ENCODE measurements around the gene MFSD8. TPM values are rescaled to one million over a fixed set of nuclear protein-coding genes. Genes with fewer than 3 reads are reported as not detected.

MFSD8 gene
- total RNA-seq, 1 experiment from 2014 or later: 17.6 TPM

DNA sequence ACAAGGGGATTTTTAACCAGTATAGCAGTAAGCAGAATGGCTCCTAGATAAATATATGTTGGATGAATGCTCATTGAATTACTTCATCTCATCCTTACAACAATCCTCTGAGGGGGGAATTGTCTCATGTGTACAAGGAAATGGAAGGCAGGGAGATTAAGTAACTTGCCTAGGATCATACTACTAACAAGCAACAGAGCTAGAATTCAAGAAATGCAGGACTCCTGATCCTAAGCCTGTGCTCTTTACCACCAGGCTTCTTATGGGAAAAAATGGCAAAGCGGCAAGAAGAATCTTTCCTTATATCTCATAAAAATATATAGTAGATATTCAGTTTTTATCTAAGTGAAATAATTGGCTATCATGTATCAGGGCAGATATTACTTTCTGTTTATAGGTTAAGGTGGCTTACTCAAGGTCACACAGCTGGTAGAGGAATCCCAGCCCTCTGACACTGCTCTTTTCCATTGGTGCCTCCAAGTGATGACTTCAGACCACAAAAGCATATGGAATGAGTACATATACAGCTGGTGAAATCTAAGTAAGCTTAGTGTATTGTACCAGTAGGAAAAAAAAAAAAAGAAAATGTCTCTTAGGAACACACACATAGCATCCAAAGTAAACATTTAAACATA lies 2.3 kb upstream of the MFSD8 start:
- Mint-ChIP-seq H3K9me3 (no peaks in the 10 kb centered on the region), H3K4me3 (peak overlapping the region; percentile 12), H3K27ac (no peak overlapping the region), H3K4me1 (peaks cover 22% of the 10 kb centered on the region), H3K27me3 (ENCODE audit: low read depth) (no peaks in the 10 kb centered on the region), H3K36me3 (peaks cover 11% of the 10 kb centered on the region)
- ChIA-PET POLR2A (no interaction called here), CTCF (no interaction called here)
- DNase-seq (ENCODE audit: low spot score): no peak
- TF ChIP-seq, protein P1, sequence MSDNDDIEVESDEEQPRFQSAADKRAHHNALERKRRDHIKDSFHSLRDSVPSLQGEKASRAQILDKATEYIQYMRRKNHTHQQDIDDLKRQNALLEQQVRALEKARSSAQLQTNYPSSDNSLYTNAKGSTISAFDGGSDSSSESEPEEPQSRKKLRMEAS (CRISPR knock-in tag; IDR thresholded peaks at IDR 0.05): no peak
- TF ChIP-seq, protein P2, sequence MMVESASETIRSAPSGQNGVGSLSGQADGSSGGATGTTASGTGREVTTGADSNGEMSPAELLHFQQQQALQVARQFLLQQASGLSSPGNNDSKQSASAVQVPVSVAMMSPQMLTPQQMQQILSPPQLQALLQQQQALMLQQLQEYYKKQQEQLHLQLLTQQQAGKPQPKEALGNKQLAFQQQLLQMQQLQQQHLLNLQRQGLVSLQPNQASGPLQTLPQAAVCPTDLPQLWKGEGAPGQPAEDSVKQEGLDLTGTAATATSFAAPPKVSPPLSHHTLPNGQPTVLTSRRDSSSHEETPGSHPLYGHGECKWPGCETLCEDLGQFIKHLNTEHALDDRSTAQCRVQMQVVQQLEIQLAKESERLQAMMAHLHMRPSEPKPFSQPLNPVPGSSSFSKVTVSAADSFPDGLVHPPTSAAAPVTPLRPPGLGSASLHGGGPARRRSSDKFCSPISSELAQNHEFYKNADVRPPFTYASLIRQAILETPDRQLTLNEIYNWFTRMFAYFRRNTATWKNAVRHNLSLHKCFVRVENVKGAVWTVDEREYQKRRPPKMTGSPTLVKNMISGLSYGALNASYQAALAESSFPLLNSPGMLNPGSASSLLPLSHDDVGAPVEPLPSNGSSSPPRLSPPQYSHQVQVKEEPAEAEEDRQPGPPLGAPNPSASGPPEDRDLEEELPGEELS (CRISPR knock-in tag; IDR thresholded peaks at IDR 0.05): no peak
- TF ChIP-seq, protein P3, sequence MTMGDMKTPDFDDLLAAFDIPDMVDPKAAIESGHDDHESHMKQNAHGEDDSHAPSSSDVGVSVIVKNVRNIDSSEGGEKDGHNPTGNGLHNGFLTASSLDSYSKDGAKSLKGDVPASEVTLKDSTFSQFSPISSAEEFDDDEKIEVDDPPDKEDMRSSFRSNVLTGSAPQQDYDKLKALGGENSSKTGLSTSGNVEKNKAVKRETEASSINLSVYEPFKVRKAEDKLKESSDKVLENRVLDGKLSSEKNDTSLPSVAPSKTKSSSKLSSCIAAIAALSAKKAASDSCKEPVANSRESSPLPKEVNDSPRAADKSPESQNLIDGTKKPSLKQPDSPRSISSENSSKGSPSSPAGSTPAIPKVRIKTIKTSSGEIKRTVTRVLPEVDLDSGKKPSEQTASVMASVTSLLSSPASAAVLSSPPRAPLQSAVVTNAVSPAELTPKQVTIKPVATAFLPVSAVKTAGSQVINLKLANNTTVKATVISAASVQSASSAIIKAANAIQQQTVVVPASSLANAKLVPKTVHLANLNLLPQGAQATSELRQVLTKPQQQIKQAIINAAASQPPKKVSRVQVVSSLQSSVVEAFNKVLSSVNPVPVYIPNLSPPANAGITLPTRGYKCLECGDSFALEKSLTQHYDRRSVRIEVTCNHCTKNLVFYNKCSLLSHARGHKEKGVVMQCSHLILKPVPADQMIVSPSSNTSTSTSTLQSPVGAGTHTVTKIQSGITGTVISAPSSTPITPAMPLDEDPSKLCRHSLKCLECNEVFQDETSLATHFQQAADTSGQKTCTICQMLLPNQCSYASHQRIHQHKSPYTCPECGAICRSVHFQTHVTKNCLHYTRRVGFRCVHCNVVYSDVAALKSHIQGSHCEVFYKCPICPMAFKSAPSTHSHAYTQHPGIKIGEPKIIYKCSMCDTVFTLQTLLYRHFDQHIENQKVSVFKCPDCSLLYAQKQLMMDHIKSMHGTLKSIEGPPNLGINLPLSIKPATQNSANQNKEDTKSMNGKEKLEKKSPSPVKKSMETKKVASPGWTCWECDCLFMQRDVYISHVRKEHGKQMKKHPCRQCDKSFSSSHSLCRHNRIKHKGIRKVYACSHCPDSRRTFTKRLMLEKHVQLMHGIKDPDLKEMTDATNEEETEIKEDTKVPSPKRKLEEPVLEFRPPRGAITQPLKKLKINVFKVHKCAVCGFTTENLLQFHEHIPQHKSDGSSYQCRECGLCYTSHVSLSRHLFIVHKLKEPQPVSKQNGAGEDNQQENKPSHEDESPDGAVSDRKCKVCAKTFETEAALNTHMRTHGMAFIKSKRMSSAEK (CRISPR knock-in tag; IDR thresholded peaks at IDR 0.05; ENCODE audit: borderline replicate concordance): no peak
- no peak for TF ChIP-seq ZBTB21 (CRISPR knock-in tag; IDR thresholded peaks at IDR 0.05; ENCODE audit: borderline replicate concordance)
- ATAC-seq: no peak

DNA sequence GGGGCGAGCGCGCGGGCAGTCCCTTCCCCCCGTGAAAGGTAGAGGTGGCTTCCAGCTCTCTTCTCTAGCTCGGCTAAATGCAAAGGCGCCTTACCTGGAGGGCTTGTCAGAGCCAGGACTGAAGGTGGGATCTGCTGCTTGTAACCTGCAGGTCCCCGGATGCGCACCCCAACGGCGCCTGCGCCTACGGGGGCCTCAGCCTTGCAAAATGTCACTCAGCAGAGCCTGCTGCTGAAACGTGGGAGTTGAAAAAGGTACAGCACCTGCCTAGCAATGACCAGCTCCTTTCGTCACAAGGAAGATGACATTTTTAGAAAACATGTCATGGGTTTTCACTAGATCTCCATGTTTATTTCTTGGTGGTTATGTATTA lies 816 bp upstream of the MFSD8 start:
- H3K4me1 Mint-ChIP-seq: peaks cover 14% of the 10 kb centered on the region
- peaks cover 11% of the 10 kb centered on the region for H3K36me3 Mint-ChIP-seq
- ATAC-seq (peak; percentile 35), DNase-seq (ENCODE audit: low spot score) (peak; percentile 58)
- ChIA-PET CTCF (interaction anchor here (0.5 to 2.6 kb wide), 16 partner anchors 8 to 184 kb away, joined by 3 to 35 read pairs (median 4); partner anchors contain the start of genes HSPA4L, LARP1B and PLK4), POLR2A (interaction anchor here (0.6 to 2.8 kb wide), 10 partner anchors 80 to 184 kb away, joined by 3 to 53 read pairs (median 4); partner anchors contain the start of genes HSPA4L, LARP1B and PLK4)
- TF ChIP-seq RORB (CRISPR knock-in tag; IDR thresholded peaks at IDR 0.05) (no peak), TEAD4 (CRISPR knock-in tag; IDR thresholded peaks at IDR 0.05) (0 out of 2 replicates have a peak, but pooled peaks have one; percentile 20), CREB1 (CRISPR knock-in tag; IDR thresholded peaks at IDR 0.05) (no peak)
- TF ChIP-seq, protein P4, sequence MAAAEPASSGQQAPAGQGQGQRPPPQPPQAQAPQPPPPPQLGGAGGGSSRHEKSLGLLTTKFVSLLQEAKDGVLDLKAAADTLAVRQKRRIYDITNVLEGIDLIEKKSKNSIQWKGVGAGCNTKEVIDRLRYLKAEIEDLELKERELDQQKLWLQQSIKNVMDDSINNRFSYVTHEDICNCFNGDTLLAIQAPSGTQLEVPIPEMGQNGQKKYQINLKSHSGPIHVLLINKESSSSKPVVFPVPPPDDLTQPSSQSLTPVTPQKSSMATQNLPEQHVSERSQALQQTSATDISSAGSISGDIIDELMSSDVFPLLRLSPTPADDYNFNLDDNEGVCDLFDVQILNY (CRISPR knock-in tag; IDR thresholded peaks at IDR 0.05): peak; percentile 24; the same call in 1 of the 2 replicates
- TF ChIP-seq, protein P3 (CRISPR knock-in tag; IDR thresholded peaks at IDR 0.05; ENCODE audit: borderline replicate concordance): no peak
- TF ChIP-seq, protein P5, sequence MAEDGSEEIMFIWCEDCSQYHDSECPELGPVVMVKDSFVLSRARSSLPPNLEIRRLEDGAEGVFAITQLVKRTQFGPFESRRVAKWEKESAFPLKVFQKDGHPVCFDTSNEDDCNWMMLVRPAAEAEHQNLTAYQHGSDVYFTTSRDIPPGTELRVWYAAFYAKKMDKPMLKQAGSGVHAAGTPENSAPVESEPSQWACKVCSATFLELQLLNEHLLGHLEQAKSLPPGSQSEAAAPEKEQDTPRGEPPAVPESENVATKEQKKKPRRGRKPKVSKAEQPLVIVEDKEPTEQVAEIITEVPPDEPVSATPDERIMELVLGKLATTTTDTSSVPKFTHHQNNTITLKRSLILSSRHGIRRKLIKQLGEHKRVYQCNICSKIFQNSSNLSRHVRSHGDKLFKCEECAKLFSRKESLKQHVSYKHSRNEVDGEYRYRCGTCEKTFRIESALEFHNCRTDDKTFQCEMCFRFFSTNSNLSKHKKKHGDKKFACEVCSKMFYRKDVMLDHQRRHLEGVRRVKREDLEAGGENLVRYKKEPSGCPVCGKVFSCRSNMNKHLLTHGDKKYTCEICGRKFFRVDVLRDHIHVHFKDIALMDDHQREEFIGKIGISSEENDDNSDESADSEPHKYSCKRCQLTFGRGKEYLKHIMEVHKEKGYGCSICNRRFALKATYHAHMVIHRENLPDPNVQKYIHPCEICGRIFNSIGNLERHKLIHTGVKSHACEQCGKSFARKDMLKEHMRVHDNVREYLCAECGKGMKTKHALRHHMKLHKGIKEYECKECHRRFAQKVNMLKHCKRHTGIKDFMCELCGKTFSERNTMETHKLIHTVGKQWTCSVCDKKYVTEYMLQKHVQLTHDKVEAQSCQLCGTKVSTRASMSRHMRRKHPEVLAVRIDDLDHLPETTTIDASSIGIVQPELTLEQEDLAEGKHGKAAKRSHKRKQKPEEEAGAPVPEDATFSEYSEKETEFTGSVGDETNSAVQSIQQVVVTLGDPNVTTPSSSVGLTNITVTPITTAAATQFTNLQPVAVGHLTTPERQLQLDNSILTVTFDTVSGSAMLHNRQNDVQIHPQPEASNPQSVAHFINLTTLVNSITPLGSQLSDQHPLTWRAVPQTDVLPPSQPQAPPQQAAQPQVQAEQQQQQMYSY (CRISPR knock-in tag; IDR thresholded peaks at IDR 0.05): no peak
- TF ChIP-seq, protein P6, sequence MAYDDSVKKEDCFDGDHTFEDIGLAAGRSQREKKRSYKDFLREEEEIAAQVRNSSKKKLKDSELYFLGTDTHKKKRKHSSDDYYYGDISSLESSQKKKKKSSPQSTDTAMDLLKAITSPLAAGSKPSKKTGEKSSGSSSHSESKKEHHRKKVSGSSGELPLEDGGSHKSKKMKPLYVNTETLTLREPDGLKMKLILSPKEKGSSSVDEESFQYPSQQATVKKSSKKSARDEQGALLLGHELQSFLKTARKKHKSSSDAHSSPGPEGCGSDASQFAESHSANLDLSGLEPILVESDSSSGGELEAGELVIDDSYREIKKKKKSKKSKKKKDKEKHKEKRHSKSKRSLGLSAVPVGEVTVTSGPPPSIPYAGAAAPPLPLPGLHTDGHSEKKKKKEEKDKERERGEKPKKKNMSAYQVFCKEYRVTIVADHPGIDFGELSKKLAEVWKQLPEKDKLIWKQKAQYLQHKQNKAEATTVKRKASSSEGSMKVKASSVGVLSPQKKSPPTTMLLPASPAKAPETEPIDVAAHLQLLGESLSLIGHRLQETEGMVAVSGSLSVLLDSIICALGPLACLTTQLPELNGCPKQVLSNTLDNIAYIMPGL (CRISPR knock-in tag; IDR thresholded peaks at IDR 0.05): peak; percentile 61; the same call in 1 of the 2 replicates
- peak overlapping the region; percentile 97 for H3K27ac Mint-ChIP-seq
- H3K27me3 Mint-ChIP-seq (ENCODE audit: low read depth): no peaks in the 10 kb centered on the region
- H3K4me3 Mint-ChIP-seq: peak overlapping the region; percentile 91
- H3K9me3 Mint-ChIP-seq: no peaks in the 10 kb centered on the region

All from WTC11 (cell line).